ENCODE measurements around the gene GINS1. TPM values are rescaled to one million over a fixed set of nuclear protein-coding genes. Genes with fewer than 3 reads are reported as not detected.
"Not testable (repeated sequence)": the region's sequence is repeated elsewhere in the genome, so short reads cannot be mapped to it uniquely, and the experiment has no call there.

Gene GINS1
- total RNA-seq, 2 donors from 2014 or later, result 2.7 to 5.0 TPM

- DNase-seq (no peak), ATAC-seq (no peak)
- intact Hi-C loops (cut with DNase I, micrococcal nuclease), result no loop called here
Measured at GRCh38 chr20:25467441-25467840, 60.0 kb downstream of the GINS1 start.

DNA sequence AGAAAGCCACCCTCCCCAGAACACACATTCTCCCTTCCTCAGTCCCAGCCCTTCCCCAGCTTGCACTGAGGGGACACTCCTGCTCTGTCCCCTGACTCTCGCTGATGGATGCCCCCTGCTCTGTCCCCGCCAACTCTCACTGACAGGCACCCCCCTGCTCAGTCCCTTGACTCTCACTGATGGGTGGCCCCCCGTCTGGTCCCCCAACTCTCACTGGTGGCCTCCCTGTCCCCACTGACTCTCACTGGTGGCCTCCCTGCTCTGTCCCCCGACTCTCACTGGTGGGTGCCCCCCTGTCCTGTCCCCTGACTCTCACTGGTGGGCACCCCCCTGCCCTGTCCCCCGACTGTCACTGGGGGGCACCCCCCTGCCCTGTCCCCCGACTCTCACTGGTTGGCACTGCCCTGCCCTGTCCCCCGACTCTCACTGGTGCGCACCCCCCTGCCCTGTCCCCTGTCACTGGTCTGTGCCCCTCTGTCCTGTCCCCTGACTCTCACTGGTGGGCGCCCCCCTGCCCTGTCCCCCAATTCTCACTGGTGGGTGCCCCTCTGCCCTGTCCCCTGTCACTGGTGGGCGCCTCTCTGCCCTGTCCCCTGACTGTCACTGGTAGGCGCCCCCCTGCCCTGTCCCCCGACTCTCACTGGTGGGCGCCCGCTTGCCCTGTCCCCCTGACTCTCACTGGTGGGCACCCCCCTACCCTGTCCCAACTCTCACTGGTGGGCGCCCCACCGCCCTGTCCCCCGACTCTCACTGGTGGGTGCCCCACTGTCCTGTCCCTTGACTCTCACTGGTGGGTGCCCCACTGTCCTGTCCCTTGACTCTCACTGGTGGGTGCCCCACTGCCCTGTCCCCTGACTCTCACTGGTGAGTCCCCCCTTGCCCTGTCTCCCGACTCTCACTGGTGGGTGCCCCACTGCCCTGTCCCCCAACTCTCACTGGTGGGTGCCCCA, 60.9 kb downstream of the GINS1 start:
- ATAC-seq (no peak), DNase-seq (no peak)
- intact Hi-C loops (cut with DNase I, micrococcal nuclease), result no loop called here

DNA sequence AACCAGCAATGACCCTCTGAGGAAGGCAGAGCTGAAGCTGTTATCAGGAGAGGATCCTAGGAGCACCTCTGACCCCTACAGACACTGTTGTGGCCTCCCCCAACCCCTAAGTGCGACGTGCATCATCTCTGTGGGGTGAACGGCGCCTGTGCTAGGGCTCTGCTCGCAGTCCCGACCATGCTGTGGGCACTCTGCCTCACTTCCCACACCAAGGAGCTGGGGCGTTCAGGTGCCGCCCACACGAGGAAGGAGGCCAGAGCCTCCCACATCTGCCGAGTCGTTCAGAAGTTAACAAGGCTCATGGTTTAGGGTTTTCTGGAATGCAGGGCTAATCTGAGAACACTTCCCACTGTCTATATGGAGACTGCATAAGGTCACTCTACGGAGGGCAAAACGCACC, 62.1 kb downstream of the GINS1 start:
- DNase-seq (no peak), ATAC-seq (no peak)
- intact Hi-C loops (cut with DNase I, micrococcal nuclease), result no loop called here

- intact Hi-C loops (cut with DNase I, micrococcal nuclease), result no loop called here
- ATAC-seq (peak; percentile 86), DNase-seq (peak in 1 of 2 donors; percentile 43)
Measured at GRCh38 chr20:25470045-25470444, 62.6 kb downstream of the GINS1 start.

DNA sequence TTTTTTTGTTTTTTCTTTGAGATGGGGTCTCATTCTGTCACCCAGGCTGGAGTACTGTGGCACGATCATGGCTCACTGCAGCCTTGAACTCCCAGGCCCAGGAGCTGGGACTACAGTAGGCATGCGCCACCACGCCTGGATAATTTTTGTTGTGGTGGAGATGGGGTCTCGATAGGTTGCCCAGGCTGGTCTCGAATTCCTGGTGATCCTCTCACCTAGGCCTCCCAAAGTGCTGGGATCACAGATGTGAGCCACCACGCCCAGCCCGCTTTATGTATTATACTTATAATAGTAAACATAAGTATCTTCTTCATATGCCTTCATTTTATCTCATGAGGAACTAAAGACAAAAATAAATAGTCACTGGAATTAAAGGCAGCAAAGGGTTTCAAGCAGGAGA, 63.5 kb downstream of the GINS1 start:
- DNase-seq, result no peak
- intact Hi-C loops (cut with DNase I, micrococcal nuclease), result no loop called here
- ATAC-seq, result no peak

DNA sequence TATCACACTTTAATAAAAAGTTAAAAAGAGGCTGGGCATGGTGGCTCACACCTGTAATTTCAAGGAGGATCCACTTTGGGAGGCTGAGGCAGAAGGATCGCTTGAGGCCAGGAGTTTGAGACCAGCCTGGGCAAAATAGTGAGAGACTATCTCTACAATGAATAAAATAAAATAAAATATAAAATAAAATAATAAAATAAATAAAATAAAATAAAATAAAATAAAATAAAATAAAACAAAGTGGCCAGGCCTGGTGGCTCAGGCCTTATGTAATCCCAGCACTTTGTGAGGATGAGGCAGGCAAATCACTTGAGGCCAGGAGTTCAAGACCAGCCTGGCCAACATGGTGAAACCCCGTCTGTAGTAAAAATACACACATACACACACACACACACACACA, 65.8 kb downstream of the GINS1 start:
- intact Hi-C loops (cut with DNase I, micrococcal nuclease); DNase-seq; ATAC-seq: not testable (repeated sequence)

DNA sequence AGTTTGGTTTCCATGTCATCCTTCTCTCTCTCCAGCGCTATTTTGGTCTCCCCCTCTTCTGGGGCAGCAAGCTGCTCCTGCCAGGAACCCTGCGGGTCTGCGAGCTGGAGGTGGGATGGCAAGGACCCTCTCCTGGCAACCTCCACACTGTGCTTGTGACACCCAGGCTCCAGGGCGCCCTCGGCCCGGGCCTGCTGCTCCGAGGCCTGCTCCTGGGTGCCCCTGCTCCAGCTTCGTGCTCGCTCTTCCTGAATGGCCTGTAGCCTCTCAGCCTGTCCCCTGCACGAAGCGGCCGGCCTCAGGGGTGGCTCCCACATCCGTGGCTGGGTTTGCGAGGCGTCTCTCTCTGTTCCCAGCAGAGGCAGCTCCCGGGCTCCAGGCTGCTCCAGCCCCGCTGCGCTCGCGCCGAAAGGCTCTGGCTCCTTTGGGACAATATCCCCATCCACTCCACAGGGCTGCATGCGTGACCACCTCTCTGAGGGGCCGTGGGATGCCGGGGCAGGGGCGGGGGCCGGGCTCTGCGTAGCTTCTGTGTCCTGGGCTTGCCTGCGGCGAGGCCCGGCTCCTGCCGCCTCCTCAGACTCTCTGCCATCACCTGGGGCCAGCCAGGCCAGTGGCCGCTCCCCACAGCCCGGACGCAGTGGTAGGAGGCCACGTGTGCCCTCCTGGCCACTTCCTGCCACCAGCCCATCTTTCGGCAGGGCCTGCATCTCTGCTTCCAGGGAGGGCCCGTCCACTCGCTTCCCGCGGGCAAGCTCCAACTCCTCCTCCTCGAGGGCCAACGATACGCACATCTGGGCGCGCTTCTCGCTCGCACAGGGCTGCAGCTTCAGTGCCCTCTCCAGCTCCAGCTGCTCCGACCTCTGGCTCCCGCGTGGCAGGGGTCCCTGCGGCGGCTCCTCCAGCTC, 68.9 kb downstream of the GINS1 start:
- no peak for ATAC-seq
- DNase-seq, result no peak
- intact Hi-C loops (cut with DNase I, micrococcal nuclease), result no loop called here

- no peak for DNase-seq
- intact Hi-C loops (cut with DNase I, micrococcal nuclease), result no loop called here
- no peak for ATAC-seq
Measured at GRCh38 chr20:25477014-25477882, 69.8 kb downstream of the GINS1 start.

- intact Hi-C loops (cut with DNase I, micrococcal nuclease), result no loop called here
- ATAC-seq (no peak), DNase-seq (no peak)
Measured at GRCh38 chr20:25478889-25479568, 71.6 kb downstream of the GINS1 start.

DNA sequence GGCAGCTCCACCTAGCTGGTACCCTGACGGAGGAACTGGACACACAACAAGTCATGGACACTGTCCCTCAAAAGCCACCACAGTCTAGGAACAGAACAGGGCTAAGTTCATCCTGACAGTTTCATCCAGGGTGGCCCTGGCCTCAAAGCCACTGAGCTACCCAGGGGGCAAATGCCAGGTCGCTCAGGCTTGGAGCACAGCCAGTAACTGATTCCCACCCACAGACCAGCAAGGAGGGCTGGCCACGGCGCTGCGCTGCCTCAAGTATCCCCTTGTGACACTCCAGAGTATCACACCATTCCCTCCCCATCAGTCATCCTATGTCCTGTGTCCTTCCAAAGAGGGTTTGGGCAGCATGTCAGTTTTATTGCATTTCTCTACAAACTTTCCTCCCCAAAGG, 72.2 kb downstream of the GINS1 start:
- DNase-seq (no peak), ATAC-seq (no peak)
- intact Hi-C loops (cut with DNase I, micrococcal nuclease), result no loop called here

DNA sequence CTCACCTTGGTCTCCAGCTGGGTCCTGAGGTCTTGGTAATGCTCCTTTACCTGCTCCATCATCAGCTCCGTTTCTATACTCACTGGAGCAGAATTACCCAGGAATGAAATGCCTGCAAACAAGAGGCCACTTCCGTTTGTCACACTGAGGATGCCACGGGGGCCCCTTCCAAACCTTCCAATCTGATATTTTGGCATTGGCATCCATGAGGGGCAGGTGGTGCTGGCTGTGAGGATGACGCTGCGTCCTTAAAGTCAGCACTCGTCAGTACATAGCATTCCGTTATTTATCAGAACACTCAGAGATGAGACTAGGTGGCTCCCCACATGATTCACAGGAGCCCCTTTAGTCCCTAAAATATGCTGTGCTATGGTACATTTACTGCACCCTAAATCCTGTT, 72.7 kb downstream of the GINS1 start:
- ATAC-seq (no peak), DNase-seq (no peak)
- intact Hi-C loops (cut with DNase I, micrococcal nuclease), result no loop called here

DNA sequence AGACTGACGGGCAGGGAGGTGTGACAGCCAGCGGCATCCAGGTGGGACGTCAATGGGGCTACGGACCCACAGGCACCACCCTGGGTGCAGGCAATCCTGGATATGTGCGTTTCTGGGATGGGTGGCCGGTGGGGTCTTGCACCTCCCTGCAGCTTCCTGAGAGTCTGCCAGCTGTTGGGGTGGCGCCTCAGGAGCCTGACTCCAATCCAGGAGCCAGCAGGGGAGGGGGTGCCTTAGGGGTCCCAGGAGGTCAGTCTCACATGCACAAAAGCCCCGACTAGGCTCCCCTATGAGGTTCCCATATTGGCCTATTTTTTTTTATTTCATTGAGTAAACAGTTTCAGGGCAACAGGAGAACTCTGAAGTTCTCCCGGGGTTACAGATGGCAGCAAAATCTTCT, 73.3 kb downstream of the GINS1 start:
- DNase-seq (no peak), ATAC-seq (no peak)
- intact Hi-C loops (cut with DNase I, micrococcal nuclease), result no loop called here

DNA sequence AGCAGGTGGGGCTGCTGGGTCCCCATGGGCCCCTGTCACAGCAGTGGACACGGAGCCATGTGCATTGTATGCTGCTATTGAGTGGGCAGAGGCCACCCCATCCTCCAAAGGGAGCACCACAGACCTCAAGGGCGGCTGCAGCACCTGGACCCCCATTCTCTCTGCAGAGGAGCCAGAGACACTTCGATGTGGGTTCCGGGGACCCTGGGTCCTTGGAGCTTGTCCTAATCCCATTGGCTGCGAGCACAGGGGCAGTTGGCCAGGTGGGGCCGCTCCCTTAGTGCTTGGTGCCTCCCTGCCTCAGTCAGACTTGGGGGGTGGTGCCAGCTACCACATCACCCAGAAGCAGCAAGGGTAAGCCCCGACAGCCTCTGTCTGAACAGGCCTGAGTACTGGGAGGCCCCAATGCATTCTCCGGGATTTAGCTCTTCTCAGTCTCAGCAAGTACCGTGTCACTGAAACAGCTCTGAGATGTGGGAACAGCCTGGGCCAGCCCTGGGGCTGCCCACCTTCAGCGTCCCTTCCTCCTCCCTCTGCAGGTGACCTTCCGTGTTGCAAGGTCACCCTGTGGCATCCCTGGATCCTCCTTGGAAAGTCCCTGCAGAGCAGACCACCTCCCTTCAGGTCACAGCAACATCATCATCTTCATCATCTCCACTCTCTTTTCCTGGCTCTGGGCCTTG, 73.9 kb downstream of the GINS1 start:
- ATAC-seq, result no peak
- DNase-seq, result no peak
- intact Hi-C loops (cut with DNase I, micrococcal nuclease), result no loop called here

- no peak for DNase-seq
- intact Hi-C loops (cut with DNase I, micrococcal nuclease), result no loop called here
- ATAC-seq, result no peak
Measured at GRCh38 chr20:25481918-25482253, 74.4 kb downstream of the GINS1 start.

- ATAC-seq (no peak), DNase-seq (no peak)
- intact Hi-C loops (cut with DNase I, micrococcal nuclease), result no loop called here
Measured at GRCh38 chr20:25483431-25484132, 76.1 kb downstream of the GINS1 start.

- ATAC-seq, result no peak
- DNase-seq, result no peak
- intact Hi-C loops (cut with DNase I, micrococcal nuclease), result no loop called here
Measured at GRCh38 chr20:25484224-25484846, 76.9 kb downstream of the GINS1 start.

- no peak for ATAC-seq
- DNase-seq, result no peak
- intact Hi-C loops (cut with DNase I, micrococcal nuclease), result no loop called here
Measured at GRCh38 chr20:25484911-25485511, 77.5 kb downstream of the GINS1 start.
